MM.1S (cell line): ENCODE data around the gene ATP6V0A1.

Source experiments
- CTCF ChIP-seq: fragments of 300-600 bp; sonication (generic); IDR thresholded peaks from 2 replicates; pipeline ENCODE4 v1.5.1; 2016; ENCODE audit warnings: antibody characterized with exemption, low read length, mixed read lengths
- EZH2 ChIP-seq: fragments of 300-600 bp; sonication (generic); optimal IDR thresholded peaks from 2 replicates; pipeline ENCODE3; 2017; ENCODE audit warnings: low read depth, mild to moderate bottlenecking, antibody characterized with exemption, low read length, mixed read lengths

DNA sequence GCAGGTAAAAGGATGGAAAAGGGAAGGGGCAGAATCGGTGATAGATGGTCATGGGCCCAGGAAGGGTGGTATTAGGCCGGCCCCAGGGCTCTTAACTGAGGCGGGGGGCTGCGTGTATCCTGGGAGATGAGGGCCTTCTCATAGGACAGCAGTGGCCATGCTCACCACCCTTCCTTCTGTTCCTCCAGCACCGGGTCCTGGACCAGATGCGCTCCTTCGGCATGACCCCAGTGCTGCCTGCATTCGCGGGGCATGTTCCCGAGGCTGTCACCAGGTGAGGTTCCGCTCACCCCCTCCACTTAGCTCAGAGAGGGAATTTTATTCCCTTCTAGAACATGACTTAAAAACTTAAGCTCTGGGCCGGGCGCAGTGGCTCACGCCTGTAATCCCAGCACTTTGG lies 79.8 kb downstream of the ATP6V0A1 start:
- TF ChIP-seq CTCF = no peak
- no peak for TF ChIP-seq EZH2
